ENCODE results near the gene PDLIM7.
A peak's percentile ranks its signal among the peaks of the same experiment; 100 is the strongest.

GRCh38 chr5:177496070-177496726 is 1.2 kb downstream of the PDLIM7 start:
- TF ChIP-seq EZH2 (IDR thresholded peaks at IDR 0.05; ENCODE audit: borderline replicate concordance, insufficient read depth, low read length, poor library complexity, severe bottlenecking) (no peak), CTCF (IDR thresholded peaks at IDR 0.05; ENCODE audit: poor library complexity, severe bottlenecking) (peak; percentile 51), REST (IDR thresholded peaks at IDR 0.05; ENCODE audit: borderline replicate concordance) (no peak), POLR2AphosphoS5 (IDR thresholded peaks at IDR 0.05) (no peak), TAF1 (IDR thresholded peaks at IDR 0.05; ENCODE audit: low read depth) (no peak)

Data from neural cell (in vitro differentiated cells).